ENCODE measurements around the gene DPYSL3.
A peak's percentile ranks its signal among the peaks of the same experiment; 100 is the strongest.

Gene DPYSL3

DNA sequence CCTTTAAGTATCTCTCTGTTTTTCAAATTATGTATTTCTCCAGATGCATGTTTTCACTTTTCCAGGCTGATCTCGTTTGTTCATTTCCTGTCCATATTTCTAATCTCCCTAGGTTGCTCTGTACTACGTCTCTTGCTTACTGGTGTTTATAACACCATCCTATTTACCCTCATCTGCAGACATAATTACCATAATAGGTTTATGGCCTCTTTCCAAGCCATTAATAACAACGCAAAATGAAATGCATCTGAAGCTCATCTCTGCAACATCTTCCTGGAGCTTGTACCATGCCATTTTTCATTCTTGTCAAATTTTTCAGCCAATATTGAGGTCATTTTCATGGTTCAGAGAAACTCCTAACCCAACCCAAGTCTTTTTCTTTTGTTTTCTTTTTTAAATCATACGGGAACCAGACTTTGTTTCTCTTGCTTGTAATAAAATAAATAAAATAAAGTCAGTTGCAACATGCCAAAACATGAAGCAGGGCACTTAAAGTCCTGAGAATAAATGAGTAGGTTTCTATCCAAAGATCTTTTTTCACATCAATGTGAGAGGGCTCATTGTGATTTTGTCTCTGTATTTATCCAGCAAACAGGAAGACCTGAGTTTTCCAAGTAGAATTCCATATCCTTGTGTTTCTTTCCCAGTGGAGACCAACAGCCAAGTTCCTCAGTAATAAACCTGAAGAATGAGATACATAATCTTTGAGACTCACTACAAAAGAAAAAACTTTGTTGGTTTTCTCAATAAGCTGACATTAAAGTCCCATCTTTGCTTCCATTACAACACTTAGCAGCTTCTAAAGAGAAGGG, 37.0 kb downstream of the DPYSL3 start:
- no peak for DNase-seq (ENCODE audit: low spot score)

DNA sequence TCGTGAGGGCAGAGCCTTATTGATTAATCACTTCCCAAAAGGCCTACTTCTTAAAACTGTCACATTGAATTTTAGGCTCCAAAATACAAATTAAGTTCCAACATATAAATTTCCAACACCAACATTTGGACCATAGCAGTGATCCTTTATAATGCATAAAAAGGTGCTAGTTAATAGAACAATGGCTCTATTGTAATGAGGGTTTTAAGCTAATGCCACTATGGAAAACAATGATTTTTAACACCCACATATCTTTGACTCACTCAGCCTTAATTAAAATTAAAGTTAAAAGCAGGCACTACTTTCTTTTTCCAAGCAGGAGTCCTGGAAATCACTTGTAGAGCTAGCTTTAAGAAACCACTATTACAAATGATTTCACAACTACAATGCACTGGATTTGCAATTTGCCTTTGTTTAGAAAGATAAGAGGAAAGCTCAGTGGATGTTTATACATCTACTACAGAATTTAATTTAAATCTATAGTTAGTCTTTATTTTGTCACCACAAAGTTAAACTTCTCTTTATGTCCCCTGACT, 41.8 kb downstream of the DPYSL3 start:
- no peak for DNase-seq (ENCODE audit: low spot score)

DNA sequence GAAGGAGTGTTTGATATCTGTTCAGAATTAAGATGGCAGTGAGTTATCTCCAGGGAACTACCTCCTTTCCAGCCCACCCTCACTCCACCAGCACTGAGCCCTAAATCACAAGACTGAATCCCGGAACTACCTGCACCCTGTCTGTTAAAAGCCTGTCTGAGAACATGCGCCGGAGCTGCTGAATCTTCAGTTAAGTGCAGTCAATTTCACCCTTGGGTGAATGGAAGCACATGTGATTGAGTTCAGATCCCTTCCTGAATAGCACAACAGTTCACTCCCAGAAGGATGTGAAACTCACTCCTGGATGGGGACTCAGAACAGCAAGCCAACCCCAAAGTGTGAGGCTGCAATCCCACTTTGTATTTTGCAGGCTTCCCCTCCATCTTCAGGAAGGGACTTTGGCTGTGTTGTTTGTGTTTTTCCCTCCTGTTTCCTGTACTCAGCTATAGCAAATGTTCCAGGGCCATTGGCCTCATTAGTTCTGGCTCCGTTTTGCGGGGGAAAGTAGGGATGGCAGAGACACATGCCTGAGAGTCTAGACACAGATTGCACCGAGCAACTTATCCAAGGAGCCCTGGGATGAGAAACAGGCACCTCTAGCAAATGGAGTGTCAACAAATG, 43.4 kb downstream of the DPYSL3 start:
- no peak for DNase-seq (ENCODE audit: low spot score)

DNA sequence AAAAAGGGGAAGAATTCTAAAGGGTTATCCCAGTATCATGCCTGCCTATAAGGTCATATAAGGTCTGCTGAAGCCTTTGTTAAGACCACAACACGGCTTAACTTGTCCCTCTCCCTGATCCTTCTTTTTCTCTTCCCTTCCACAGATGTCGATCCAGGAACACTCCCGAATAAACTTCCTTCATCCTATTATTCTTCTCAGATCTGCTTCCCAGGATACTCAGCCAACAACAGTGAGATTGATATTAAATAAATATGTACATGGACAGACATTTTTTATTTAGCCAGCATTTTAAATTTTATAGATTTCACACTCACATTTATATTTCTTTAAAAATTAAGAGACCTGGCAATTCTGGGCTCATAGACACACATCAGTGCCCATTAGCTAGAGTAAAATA, 44.1 kb downstream of the DPYSL3 start:
- no peak for DNase-seq (ENCODE audit: low spot score)

DNA sequence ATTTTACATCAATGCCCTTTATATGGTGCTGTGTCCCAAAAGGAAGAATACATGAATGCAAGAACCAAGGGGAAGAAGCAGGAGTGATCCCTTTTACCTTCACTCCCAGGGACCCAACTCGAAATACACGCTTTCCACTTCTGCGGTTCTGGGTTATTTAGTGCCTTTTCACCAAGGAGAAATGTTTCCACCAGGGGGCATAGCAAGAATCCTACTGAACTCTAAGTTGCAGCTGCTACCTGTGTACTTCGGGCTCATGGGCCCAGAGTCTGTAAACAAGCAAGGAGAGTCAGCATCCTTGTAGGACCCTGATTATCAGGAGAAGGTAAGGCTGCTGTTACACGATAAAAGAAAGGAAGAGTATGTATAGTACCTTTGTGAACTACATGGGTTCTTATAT, 45.7 kb downstream of the DPYSL3 start:
- DNase-seq (ENCODE audit: low spot score), result no peak

DNA sequence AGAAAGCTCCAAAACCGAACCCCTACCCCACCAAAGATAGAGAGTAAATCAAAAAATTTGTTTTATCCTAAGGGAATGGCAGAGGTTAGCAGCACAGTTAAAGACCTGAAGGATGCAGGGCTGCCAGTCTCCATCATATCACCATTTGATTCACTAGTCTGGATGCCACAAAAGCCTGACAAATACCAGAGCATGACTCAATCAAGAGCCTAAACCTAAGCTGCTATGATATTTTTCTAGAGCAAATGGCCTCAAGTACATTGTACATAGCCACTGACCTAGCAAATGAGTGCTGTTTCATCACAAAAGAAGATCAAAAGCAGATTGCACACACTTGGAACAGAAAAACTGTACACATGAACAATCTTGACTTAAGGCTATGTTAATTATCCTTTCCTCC, 48.0 kb downstream of the DPYSL3 start:
- no peak for DNase-seq (ENCODE audit: low spot score)

DNA sequence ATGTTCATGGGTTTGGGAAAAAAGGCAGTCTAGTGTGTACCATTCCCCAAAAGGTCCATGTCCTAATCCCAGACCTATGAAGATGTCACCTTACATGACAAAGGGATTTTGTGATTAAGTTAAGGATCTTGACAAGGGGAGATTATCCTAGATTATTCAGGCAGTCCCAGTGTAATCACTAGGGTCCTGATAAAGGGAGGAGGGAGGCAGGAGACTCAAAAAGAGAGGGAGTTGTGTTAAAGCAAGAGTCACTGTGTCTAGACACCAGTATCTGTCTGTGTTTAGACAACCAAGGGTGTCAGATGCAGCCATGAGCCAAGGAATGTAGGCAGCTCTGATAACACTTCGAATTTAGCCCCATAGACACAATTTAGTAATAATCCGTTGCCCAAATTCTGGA, 49.5 kb downstream of the DPYSL3 start:
- no peak for DNase-seq (ENCODE audit: low spot score)

DNA sequence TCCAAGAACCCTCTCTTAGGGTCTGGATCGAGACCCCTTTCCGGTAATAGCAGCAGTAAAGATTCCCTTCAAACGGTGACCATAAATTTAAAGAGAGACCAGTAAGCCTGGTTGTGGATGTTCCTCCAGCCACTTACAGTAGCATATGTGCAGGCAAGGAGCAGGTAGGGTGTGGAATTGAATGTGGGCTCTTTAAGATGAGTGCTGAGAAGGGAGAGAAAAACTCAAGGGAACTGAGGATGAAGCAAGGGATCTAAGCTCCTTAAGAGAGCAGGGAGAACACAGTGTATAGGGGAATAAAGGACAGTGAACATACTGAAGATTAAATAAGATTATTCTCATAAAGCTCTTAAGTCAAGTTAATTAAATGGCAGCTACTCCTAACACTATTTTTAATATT, 51.3 kb downstream of the DPYSL3 start:
- DNase-seq (ENCODE audit: low spot score), result no peak

DNA sequence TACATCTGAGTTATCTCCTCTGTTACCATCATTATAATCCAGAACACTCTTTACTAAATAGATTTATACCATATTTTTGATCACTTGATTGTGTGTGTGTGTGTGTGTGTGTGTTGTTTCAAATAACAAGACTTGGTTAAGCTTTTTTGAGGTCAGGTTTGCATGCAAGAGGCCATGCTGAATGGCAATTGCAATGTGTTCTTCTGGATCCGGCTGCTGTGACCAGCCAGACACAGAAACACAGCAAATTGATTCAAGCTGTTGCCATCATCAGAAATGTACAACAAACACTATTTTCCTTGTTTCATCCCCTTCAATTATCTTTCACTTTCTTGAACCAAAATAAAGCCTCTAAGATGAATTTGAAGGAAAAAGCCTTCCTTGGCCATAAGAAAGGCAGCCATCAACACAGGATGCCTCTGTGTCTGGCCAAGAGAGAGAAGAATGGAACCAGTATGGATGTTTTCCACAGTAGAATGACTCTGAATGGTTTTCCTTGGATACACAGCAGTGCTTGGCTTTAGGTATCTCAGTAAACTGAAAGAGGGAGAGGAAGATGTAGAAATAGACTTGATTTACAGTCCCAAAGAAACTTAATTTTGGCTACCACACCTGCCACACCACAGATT, 53.9 kb downstream of the DPYSL3 start:
- no peak for DNase-seq (ENCODE audit: low spot score)

DNA sequence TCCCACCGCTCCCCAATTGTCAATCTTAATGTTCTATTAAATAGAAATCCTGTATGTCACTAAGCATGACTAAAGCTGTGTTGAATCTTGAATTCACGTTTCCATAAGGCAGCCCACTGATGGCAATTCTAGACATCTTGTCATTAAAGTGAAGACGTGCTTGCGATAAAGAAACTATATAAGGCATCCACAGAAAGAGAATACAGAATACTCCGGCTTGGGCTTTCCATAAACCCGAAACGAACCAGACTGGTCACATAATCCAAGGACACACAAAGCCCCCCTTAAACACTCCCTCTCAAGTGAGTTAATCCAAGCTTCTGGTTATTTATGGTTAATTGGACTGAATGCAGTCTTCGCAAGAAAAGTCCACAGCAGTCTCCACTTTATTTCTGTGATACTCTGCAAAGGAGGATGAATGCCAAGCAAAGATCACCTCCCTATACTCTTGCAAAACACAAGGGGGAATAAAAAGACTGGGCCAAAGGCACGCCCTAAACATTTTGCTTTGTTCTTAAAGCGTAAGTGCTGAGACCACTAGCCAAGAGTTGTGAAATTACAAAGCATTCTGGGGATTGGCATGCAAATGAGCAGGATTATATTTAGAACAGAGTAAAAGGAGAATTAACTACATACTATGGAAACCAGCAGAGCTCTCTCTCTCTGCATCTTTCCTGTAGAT, 54.7 kb downstream of the DPYSL3 start:
- no peak for DNase-seq (ENCODE audit: low spot score)

DNA sequence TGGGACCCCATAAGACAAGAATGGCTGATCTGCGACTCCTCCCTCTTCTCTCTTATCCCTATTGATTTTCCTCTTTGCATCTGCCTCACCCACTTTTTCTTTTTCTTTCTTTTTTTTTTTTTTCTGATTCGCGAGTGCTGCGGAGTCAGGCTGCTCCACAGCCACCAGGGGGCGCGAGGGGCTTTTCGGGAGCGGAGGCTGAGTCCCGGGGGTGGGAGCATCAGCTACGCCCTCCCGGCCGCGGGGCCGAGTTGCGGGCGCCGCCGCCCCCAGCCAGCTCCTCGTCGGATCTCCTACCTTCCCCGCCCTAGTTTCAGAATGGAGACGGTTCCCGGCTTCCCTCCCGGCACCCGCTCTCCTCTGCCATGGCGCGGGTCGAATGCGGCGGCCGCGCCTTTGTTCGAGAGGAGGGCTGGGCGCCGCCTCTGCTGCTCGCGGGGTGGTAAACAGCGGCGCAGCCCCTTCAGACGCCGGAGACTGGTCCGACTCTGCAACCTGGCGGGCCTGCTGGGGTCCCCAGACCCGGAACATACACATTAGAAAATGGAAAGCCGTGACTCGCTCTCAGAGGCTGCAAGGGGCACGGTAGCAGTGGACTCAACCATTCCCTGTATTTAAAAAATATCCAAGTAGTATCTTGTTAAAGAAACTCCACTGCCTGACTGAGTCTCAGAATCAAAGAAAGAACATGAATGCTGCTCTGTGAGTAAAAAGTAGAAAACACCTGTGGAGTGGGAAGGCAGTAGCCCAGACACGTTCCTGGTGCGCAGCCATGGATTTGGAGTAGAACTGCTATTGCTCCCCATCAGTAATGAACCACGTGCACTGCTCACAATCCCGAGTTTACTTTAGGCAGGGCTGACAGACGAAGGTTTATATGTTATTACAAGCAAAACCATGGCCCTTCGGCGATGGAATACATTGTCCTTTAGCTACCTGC, 55.7 kb downstream of the DPYSL3 start:
- peak; percentile 88 for DNase-seq (ENCODE audit: low spot score)

DNA sequence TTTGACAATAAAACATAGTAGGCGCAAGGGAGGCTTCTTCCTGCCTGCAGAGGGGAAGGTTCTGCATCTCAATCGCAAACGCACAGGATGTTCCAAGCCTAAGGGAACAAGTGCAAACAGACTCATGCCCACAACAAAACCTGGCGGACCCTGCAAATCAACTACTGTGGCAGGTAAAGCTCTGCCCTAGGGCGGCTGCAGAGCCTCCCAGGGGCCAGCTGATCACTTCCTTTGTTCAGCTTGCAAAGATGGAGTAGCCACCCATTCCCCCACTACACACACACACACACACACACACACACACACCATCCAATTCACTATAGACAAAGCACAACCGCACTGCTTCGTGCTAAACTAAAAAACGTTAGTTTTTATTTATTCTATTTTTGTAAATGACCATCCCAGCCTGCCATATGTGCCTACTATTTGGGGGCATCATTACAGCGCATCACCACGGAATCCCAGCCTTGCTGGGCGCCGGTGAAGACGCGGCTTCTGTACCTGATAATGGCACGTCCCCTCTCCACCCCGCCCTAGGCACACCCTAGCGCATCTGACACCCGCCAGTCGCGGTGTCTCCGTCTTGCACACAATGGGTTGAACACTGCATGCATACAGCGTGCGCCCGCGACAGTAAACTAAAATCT, 57.6 kb downstream of the DPYSL3 start:
- no peak for DNase-seq (ENCODE audit: low spot score)

DNA sequence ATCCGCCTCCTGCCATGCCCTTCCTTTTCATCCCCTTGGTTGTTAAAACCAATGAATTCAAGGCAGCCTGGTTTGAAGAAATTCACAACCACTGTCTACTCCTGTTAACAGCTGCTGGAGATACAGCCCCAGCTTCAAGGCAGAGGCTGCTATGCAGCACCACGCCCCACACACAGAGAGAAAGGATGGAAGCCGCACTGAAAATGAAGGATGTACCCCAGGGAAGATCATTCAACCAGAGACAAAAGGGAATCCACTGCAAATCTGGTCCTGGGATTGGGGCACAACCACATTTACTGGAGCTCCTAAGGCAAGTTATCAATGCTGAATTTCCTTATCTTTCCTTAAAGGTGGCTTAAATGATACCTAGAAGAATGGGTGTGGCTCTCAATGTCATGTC, 58.7 kb downstream of the DPYSL3 start:
- DNase-seq (ENCODE audit: low spot score), result no peak

DNA sequence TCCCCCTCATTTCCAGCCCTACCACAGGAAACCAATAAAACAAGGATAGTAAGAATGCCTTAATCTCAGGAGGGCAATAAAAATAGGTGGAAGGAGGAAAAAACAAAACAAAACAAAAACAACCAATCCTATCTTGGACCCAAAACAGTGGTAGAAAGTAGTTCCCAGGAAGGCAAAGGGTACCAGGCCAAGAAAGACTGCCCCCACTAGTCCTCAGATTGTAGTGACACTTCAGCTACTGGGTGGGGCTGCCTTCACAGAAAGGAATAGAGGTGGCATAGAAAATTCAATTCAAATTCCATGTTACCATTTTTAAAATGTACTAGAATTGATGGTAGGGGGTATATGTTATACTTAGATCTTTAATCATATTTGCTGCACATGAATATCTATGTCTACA, 59.3 kb downstream of the DPYSL3 start:
- no peak for DNase-seq (ENCODE audit: low spot score)

DNA sequence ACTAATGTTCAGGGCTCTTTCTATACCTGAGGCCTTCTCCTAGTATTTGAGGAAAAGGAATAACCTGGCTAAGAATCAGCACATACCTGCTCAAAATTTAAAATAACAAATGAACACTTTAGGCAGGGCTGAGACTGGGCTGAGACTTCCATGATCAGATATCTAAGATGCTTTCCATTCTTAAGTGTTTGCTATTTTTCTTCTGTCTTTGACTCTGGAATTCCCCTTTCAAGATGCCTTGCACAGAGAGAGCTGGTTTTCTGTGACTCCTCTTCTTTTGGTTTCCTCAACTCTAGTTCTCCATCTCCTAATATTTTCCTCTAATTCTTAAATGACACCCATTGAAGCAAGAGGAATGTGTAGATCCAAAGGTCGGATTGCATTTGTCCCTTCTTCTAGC, 61.1 kb downstream of the DPYSL3 start:
- DNase-seq (ENCODE audit: low spot score), result no peak

DNA sequence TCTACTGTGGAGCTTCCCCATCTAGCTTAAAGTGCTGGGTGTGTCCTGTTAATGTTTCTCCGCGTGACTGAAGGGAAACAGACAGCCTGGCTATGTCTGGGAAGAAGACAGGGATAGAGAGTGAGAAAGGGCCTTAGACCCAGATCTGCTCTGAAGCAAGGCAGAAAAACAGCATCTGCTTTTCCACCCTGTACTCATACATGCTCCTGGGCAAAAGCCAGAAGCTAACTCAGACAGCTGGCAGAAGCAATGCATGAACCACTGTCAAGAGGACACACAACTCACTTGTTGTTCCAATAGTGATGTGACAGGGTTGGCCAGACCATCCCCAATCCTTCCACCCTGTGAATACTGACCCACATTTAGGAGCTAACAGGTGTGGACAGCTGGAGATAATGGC, 63.3 kb downstream of the DPYSL3 start:
- no peak for DNase-seq (ENCODE audit: low spot score)

DNA sequence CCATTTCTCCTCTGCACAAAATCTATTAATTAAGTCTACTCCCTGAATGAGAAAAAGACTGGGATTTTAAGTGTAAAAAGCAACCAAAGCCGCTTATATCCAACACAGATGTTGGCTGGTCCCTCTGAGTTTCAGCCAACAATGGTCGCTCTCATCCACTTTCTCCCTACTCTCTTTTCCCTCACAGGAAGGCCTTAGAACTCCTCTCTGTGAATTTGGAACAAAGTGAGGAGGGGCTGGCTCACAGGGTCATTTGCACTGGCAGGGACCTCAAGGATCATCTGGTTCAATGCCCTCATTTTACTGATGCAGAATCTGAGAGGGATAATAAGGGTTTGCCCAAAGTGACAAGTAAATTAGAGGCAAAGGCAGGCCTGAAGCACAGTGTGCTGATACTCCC, 64.0 kb downstream of the DPYSL3 start:
- DNase-seq (ENCODE audit: low spot score), result no peak

DNA sequence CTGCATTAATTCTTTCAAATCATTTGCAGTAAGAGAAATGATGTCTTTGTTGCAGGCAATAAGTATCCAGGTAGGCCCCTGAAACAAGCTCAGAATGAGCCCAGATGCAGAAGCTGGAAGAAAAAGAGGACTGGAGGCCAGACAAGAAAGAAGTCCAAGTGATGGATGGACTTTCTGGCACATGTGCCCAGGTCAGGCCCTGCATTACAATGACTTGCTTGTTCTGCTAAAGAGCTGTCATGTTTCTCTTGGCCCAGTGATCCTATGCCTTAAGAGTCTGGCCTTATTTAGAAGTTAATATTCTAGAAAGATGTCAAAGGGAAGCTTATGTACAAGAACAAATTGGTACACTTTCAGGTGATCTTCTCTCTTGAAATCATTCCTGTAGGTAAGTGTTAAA, 64.8 kb downstream of the DPYSL3 start:
- no peak for DNase-seq (ENCODE audit: low spot score)

DNA sequence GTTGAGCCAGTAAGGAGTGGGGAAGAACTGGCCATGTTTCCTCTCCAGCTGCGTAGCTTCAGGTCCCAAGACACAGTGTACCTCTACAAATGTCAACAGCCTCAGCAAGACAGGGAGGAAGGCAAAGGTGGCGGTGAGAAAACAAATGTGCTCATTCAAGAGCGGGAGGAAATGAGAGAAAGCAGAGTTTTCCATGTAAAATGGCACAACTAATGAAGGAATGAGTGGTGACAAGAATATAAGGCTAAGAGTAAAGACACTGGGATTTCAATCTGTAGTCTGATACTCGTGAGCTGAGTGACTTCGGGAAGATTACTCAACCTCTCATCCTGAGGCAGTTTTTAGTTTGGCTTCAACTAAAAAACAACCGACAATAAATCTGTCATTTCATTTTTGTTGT, 67.6 kb downstream of the DPYSL3 start:
- no peak for DNase-seq (ENCODE audit: low spot score)

DNA sequence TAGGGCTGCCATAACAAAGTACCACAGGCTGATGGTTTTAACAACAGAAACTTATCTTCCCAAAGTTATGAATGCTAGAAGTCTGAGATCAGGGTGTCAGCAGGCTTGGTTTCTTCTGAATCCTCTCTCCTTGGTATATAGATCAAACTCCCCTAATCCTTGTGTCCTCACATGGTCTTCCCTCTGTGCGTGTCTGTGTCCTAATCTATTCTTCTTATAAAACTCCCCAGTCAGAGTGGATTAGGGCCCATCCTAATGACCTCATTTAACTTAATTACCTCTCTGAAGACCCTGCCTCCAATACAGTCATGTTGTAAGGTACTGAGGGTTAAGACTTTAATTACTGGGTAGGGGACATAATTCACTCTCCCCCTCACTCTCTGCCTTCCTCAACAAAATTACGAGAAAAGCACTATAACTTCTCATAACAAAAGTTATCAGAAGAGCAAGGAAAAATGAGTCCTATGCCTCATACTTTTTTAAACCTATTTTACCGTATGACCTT, 68.6 kb downstream of the DPYSL3 start:
- DNase-seq (ENCODE audit: low spot score), result no peak

DNA sequence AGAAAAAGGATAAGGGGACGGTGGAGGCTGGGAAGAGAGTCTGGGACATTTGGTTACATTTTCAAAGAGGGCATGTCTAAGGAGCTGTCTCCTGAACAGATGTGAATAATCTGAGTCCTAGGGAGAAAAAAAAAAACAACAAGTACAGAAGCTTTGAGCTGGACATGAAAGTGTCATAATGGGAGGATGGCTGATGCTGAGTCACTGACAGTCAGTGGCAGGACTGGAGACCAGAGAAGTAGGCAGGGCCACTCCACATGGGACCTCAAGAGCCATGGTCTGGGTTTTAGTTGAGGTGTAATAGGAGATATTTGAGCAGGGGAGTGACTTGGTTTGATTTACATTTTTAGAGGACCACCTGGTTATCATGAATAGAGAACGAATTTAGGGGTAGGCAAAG, 70.6 kb downstream of the DPYSL3 start:
- DNase-seq (ENCODE audit: low spot score), result no peak

Data from hepatic stellate cell (primary cell).